ENCODE results near the gene LUC7L2. TPM values are rescaled to one million over a fixed set of nuclear protein-coding genes. Genes with fewer than 3 reads are reported as not detected.

LUC7L2 gene
- total RNA-seq, 1 experiment from 2014 or later, result 81.2 TPM

DNA sequence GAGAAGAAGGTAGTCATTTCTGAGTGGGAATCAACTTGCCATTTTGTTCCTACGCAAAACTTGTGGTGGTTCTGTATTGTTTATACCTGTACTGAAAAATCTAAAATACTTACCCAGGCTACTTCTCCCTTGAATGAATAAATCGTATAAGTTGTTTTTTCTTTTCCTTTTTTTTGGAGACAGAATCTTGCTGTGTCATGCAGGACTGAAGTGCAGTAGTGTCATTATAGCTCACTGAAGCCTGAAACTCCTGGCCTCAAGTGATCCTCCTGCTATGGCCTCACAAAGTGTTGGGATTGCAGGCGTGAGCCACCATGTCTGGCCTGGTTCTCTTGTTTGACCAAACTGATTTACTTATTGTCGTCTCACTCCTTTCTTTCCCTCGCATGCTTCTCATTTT, 27.9 kb downstream of the LUC7L2 start:
- H3K4ac ChIP-seq (ENCODE audit: low read depth, low read length), result no peak overlapping the region
- H3K9me3 ChIP-seq (ENCODE audit: control insufficient read depth, low read depth, low read length), result no peaks in the 10 kb centered on the region
- H3K27me3 ChIP-seq (ENCODE audit: insufficient read depth, low read length), result no peaks in the 10 kb centered on the region
- H3T11ph ChIP-seq (ENCODE audit: low read length), result no peak overlapping the region
- no peak overlapping the region for H4K8ac ChIP-seq (replicated peaks; ENCODE audit: insufficient read length, low read depth, low read length)
- H2BK15ac ChIP-seq (ENCODE audit: low read depth, low read length), result no peak overlapping the region
- Mint-ChIP-seq H3K9me3 (no peaks in the 10 kb centered on the region), H3K4me1 (no peaks in the 10 kb centered on the region), H3K4me3 (no peak overlapping the region), H3K27ac (peak overlapping the region in 2 of 3 experiments; percentile 39 to 61; a peak in 4 of 7 replicates), H3K36me3 (ENCODE audit: insufficient read depth in 1 of 3, low read depth in 3 of 3) (peaks cover 29 to 69% (median 66%) of the 10 kb centered on the region in 3 experiments; a peak in 6 of 7 replicates), H3K27me3 (ENCODE audit: low read depth) (no peaks in the 10 kb centered on the region)
- H3K4me2 ChIP-seq (ENCODE audit: insufficient read depth, insufficient read length, low read length), result no peak overlapping the region
- no peak overlapping the region for H2BK12ac ChIP-seq (ENCODE audit: insufficient read length, low read depth, low read length)
- H3K4me1 ChIP-seq (ENCODE audit: insufficient read depth, low read length), result no peaks in the 10 kb centered on the region
- H3K79me2 ChIP-seq (ENCODE audit: insufficient read depth, low read length), result no peaks in the 10 kb centered on the region; the same call in 1 of the 2 replicates
- H3K56ac ChIP-seq (ENCODE audit: insufficient read length, low read depth, low read length), result no peak overlapping the region
- no peak overlapping the region for H2BK20ac ChIP-seq (ENCODE audit: low read depth, low read length, poor library complexity, severe bottlenecking)
- H2BK120ac ChIP-seq (ENCODE audit: low read depth, low read length, poor library complexity, severe bottlenecking), result no peak overlapping the region
- H2AFZ ChIP-seq (ENCODE audit: low read length), result no peak overlapping the region
- H3K27ac ChIP-seq (ENCODE audit: insufficient read length, low read depth, low read length), result no peak overlapping the region
- no peak overlapping the region for H3K23ac ChIP-seq (ENCODE audit: insufficient read length, low read depth, low read length)
- no peak overlapping the region for H2BK5ac ChIP-seq (ENCODE audit: insufficient read length, low read length)
- H4K5ac ChIP-seq (ENCODE audit: insufficient read length, low read depth, low read length), result no peak overlapping the region
- peaks cover 6% of the 10 kb centered on the region for H3K79me1 ChIP-seq (ENCODE audit: insufficient read depth, low read depth, low read length, poor library complexity, severe bottlenecking)
- no peak overlapping the region for H4K91ac ChIP-seq (ENCODE audit: insufficient read length, low read depth, low read length)
- WGBS (ENCODE audit: extremely low coverage, insufficient read length, low lambda C conversion rate), result 100% methylated on average over 1 of the region's 5 CpGs
- no peak overlapping the region for H3K14ac ChIP-seq (ENCODE audit: insufficient read depth, low read length)
- no peaks in the 10 kb centered on the region for H3K23me2 ChIP-seq (ENCODE audit: insufficient read length, low read depth, low read length, poor library complexity, severe bottlenecking)
- H3K18ac ChIP-seq (ENCODE audit: insufficient read length, low read depth, low read length), result no peak overlapping the region
- TF ChIP-seq, protein P1, sequence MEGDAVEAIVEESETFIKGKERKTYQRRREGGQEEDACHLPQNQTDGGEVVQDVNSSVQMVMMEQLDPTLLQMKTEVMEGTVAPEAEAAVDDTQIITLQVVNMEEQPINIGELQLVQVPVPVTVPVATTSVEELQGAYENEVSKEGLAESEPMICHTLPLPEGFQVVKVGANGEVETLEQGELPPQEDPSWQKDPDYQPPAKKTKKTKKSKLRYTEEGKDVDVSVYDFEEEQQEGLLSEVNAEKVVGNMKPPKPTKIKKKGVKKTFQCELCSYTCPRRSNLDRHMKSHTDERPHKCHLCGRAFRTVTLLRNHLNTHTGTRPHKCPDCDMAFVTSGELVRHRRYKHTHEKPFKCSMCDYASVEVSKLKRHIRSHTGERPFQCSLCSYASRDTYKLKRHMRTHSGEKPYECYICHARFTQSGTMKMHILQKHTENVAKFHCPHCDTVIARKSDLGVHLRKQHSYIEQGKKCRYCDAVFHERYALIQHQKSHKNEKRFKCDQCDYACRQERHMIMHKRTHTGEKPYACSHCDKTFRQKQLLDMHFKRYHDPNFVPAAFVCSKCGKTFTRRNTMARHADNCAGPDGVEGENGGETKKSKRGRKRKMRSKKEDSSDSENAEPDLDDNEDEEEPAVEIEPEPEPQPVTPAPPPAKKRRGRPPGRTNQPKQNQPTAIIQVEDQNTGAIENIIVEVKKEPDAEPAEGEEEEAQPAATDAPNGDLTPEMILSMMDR (conservative IDR thresholded peaks at IDR 0.05), result no peak
- no peak overlapping the region for H3K9ac ChIP-seq (ENCODE audit: extremely low read depth, insufficient read length, low read length)
- no peaks in the 10 kb centered on the region for H4K20me1 ChIP-seq (ENCODE audit: control insufficient read depth, insufficient read depth, insufficient read length)
- no peak overlapping the region for H2AK5ac ChIP-seq (ENCODE audit: insufficient read length, low read length)
- no peak for DNase-seq
